ENCODE data around the gene PRKCH. TPM values are rescaled to one million over a fixed set of nuclear protein-coding genes. Genes with fewer than 3 reads are reported as not detected.

The PRKCH gene
- total and polyA plus RNA-seq, 9 of the 15 experiments (the other 6 are each of a cell fraction or from before 2014, with no cell fraction given) = 0.61 to 4.4 (median 4.0) TPM

DNA sequence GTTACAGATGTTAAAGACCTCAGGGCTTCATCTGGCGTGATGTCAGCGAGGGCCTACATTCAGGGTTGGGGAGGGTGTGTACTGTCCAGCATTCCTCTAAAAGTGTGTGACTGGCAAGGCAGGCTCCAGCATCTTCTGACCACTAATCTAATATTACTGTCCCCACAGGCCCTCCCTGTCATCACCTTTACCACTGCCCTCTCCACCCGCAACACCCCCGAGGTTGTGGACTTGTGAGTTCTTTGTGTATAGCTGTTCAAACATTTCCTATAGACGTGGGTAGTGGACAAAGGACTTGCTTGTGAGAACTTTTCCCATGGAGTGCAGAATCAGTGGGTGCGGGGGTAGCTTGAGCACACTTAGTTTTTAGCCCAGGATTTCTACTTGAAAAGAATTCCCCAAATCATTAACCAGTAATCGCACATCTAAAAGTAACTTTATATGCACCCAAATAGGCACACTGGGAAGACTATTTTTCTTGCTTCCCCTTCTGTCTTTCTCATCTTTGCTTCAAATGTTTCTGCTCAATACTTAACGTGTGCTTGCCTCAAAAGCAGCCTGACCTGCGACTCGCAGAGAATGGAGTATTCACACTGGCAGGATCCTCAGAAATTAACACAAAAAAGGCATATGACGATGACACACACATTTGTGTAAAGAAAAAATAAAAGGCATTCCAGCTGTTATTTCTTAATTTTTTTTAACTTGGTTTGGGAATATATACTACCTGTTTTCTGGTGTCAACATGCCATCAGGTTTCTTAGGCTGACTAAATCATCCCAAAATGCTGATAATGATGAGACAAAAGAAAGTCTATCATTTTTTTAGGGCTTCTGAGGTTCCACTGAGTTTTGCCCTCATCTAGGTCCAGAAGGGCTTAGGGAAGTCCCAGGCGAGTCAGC lies 215.5 kb downstream of the PRKCH start (continued):
- no peak for TF ChIP-seq ZKSCAN8 (CRISPR knock-in tag; IDR thresholded peaks at IDR 0.05)
- TF ChIP-seq, protein P1, sequence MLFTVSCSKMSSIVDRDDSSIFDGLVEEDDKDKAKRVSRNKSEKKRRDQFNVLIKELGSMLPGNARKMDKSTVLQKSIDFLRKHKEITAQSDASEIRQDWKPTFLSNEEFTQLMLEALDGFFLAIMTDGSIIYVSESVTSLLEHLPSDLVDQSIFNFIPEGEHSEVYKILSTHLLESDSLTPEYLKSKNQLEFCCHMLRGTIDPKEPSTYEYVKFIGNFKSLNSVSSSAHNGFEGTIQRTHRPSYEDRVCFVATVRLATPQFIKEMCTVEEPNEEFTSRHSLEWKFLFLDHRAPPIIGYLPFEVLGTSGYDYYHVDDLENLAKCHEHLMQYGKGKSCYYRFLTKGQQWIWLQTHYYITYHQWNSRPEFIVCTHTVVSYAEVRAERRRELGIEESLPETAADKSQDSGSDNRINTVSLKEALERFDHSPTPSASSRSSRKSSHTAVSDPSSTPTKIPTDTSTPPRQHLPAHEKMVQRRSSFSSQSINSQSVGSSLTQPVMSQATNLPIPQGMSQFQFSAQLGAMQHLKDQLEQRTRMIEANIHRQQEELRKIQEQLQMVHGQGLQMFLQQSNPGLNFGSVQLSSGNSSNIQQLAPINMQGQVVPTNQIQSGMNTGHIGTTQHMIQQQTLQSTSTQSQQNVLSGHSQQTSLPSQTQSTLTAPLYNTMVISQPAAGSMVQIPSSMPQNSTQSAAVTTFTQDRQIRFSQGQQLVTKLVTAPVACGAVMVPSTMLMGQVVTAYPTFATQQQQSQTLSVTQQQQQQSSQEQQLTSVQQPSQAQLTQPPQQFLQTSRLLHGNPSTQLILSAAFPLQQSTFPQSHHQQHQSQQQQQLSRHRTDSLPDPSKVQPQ (CRISPR knock-in tag; IDR thresholded peaks at IDR 0.05; ENCODE audit: borderline replicate concordance) = no peak
- no peak for TF ChIP-seq MCM7 (IDR thresholded peaks at IDR 0.05)
- no peak for TF ChIP-seq ATF3 (IDR thresholded peaks at IDR 0.05)
- no peak for TF ChIP-seq ATF3 (CRISPR knock-in tag; conservative IDR thresholded peaks at IDR 0.05)
- TF ChIP-seq CGGBP1 (CRISPR knock-in tag; IDR thresholded peaks at IDR 0.05) = no peak
- no peak for TF ChIP-seq ZNF551 (CRISPR knock-in tag; IDR thresholded peaks at IDR 0.05)
- no peak for TF ChIP-seq SNRNP70 (optimal IDR thresholded peaks at IDR 0.05; ENCODE audit: low read depth, low read length)
- TF ChIP-seq, protein P2, sequence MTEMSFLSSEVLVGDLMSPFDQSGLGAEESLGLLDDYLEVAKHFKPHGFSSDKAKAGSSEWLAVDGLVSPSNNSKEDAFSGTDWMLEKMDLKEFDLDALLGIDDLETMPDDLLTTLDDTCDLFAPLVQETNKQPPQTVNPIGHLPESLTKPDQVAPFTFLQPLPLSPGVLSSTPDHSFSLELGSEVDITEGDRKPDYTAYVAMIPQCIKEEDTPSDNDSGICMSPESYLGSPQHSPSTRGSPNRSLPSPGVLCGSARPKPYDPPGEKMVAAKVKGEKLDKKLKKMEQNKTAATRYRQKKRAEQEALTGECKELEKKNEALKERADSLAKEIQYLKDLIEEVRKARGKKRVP (CRISPR knock-in tag; IDR thresholded peaks at IDR 0.05) = no peak
- no peak for TF ChIP-seq CCNT2 (IDR thresholded peaks at IDR 0.05; ENCODE audit: borderline replicate concordance, extremely low read depth, insufficient read length, low read depth, low read length)
- no peak for TF ChIP-seq BCL6 (CRISPR knock-in tag; IDR thresholded peaks at IDR 0.05)
